GM21786 (cell line): Measurements from ENCODE around the gene SLC43A2.
"Not testable (repeated sequence)": the region's sequence is repeated elsewhere in the genome, so short reads cannot be mapped to it uniquely, and the experiment has no call there.

ENCODE experiments used
- ATAC-seq: cut with Tn5 transposase; IDR thresholded peaks from one replicate; pipeline ENCODE4 v1.9.1; 2021; ENCODE audit not compliant: unreplicated experiment

The SLC43A2 gene

DNA sequence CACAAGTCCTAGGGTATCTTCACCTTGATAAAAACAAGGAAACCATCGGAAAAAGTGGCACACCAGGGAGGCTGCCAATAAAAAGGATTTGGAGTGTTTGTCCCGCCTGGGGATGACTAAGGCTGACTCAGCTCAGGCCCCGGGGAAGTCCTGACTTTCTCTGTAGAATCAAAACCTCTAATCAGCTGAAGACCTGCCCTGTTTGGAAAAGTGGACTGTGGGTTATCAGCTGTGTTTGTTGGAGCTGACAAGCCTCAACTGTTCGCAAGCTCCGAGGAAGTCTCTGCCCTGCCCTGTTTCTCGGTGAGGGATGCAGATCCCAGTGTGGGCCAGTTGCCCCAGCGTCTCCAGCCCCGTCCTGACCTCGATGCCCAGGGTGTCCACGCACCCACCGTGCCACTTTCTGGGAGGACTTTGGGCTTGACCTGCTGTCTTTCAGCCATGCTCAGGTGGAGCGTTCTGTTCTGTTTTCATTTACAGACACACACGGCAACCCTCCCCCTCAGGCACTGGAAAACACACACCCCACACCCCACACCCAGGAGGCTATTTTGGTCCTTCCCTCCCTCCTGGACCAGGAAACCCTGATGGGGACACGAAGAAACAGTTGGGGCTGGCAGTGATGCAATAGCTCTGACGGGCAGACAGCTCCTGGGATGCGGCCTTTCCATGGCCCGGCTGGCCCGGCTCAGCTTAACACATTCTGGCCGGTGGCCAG lies 38.4 kb downstream of the SLC43A2 start:
- ATAC-seq: no peak

DNA sequence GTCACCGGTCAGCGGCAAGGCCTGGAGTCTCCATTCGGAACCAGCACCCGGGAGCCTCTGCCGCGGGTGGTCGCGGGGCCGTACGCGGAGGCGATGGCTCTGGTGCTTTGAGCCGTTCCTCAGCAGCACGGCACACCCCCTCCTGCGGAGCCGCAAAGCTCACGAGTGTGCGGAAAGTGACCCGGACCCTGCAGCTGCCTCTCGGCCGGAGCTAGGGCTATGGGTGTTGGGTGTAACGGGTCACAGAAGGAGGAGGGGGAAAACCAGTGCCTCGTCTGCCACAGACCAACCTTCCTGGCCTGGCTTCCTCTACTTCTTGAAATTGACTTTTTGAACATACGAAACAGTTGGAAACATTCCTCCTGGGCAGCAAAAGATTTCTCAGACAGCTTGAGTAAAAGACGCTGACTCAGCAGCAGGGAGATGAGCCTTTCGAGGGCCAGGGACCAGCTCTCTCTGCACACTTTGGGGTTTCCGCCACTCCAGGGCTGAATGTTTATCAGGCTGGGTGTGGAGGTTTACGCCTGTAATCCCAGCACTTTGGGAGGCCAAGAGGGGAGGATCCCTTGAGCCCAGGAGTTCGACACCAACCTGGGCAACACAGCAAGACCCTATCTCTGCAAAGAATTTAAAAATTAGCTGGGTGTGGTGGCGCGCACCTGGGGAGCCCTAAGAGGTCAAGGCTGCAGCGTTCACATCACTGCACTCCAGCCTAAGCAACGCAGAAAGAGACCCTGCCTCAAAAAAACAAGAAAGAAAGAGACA lies 39.6 kb downstream of the SLC43A2 start:
- ATAC-seq: no peak

DNA sequence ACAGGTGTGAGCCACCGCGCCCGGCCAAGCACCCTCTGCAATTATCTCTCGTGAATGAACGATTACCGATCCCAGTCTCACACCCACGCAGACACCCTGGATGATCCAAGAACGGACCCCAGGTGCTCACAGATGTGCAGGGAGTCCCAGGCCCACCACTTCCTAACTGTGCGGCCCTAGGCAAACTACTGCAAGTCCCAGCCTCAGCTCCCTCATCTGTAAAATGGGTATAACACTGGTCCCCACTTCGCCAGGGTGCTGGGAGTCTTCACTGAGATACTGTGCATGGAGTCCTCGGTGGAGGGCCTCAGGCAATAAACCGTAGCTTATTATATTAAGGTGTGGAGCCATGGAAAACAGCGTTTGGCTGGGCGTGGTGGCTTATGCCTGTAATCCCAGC lies 44.5 kb downstream of the SLC43A2 start:
- no peak for ATAC-seq

GRCh38 chr17:1583556-1583955 lies 45.1 kb downstream of the SLC43A2 start:
- no peak for ATAC-seq

GRCh38 chr17:1582374-1582773 lies 46.3 kb downstream of the SLC43A2 start:
- ATAC-seq: no peak

- ATAC-seq: no peak
Observed at GRCh38 chr17:1580979-1581676, 47.5 kb downstream of the SLC43A2 start.

DNA sequence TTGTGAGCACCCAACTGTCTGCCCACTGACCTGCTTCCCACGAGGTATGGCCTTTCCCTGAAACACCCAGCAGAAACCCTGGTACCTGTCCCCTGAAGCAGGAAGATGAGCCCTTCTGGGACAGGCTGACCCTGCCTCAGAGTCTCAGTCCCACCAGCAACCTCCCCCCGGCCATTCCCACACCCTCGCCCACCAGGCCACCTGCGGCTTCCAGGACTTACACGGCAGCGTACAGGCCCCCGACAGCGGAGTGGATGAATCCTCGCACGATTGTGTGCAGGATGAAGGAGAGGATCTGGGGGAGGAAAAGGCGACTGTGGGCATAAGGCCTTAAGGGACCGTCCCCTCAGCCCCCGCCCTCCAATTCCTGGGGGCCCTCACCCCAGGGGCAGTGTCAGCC lies 50.6 kb downstream of the SLC43A2 start:
- ATAC-seq: no peak

DNA sequence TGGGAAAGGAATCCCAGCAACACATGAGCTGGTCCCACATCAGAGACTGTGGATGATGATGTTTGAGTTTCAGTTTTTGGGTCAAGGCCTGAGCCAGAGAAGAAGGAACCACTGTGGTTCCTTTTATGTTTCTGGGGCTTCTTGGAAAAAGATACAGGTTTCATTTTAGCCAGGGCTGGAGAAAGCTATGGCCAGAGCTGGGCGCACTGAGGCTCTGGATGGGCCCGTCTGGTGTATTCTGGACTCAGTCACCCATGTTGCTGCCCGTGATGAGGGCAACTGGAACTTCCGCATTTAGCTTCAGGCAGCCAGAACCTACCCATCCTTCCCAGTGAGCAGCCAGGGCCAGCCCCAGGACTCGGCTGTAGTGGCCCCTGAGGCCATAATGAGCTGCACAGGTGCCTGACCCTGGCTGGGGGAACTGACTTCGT lies 51.0 kb downstream of the SLC43A2 start:
- no peak for ATAC-seq

DNA sequence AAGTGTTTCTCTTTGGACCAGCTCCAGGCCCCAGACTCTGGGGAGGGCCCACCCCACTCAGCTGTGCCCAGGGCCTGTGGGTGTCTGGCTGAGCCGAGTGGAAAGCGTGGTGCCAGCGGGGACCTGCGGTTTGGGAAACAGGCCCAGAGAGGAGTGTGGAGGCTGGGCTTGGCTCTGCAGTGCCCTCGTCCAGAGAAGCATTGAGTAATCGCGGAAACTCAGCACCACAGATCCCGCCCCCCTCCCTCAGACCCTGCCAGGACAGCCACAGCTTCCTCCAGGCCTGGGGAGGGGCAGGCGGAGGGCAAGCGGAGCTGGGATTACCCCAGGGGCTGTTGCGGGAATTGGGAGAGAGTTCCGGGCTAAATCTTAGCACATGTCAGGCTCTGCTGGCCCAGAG lies 51.5 kb downstream of the SLC43A2 start:
- no peak for ATAC-seq

DNA sequence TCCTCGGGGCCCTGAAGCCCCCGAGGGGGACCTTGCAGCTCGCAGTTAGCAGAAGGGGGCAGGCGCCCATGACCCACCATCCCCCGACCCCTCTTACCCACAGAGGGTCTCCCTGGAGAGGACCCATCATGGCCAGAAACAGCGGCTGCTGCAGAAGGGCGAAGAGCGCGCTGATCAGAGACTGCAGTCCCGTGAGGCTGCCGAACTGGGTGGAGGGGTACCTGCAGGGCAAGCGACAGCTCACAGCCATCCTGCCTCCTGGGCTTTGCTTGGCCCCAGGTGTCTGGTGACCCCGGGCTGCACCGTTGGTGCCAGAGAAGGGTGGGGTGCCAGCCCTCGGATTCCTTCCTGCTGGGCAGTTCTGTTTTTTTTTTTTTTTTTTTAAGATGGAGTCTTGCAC lies 52.1 kb downstream of the SLC43A2 start:
- no peak for ATAC-seq

DNA sequence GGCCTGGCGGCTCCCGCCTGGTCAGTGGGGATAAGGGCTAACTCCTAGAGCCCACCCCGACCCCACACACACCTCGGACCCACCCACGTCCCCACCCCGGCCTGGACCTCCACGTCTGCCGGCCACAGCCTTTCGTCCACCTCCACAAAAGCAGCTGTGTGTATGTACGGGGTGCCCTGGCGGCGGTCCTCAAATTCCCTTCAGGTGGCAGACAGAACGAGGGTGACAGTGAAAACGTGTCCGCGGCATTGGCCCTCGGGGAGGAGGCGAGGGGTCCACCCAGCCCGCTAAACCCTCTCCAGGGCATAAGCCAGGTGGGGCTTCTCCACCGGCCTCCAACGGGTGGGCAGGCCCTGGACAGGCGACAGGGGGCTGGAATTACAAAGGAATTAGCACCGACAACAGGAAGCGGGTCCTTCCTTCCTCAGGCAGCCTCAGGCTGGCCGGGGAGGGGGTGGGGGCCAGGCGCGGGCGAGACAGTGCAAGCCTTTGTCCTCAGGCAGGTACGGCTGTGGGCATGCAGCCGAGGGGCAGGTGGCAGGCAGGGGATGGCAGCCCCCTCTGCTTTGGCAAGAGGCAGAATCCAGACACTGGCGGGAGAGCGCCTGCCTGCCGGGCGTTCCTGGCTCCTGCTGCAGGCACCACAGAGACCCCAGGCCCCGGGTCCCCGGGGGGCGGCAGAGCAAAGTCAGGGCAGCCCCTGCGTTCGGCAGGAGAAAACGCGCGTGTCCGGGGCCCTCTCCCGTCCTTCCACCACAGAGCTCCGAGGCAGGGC lies 53.8 kb downstream of the SLC43A2 start:
- ATAC-seq: no peak

DNA sequence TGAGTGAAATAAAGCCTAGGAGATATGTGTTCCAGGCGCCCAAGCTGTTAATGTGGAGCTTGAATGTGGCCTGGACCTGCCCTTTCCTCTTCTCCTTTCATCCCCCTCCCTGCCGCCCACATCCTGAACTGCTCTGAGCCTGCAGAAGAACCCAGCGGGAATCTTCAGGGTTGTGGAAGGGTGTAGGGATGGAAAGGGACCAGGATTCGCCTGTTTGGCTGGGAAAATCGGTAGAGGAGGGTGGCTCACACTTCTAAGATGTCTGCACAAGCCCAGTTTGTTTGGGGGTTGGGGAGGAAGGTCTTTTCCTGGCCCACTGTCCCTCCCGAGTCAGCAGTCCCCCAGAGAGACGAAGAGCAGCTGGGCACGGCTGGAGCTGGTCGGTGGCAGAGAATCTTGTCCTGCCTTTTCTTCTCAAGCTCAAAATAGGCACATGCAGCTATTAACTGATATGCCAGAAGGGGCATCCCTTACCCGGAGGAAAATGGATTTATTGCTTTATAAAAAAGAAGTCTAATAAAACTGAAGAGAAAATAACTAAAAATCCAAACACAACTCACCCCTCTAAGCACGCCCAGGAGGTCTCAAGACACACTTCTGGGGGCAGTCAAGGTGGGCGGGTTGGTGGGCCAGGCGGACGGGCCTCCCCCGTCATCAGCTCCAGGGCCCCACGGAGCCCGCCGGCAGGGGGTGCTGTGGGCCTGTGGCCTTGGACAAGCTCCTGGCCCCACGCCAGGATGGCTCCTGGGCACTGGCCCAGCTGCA lies 54.5 kb downstream of the SLC43A2 start:
- no peak for ATAC-seq

DNA sequence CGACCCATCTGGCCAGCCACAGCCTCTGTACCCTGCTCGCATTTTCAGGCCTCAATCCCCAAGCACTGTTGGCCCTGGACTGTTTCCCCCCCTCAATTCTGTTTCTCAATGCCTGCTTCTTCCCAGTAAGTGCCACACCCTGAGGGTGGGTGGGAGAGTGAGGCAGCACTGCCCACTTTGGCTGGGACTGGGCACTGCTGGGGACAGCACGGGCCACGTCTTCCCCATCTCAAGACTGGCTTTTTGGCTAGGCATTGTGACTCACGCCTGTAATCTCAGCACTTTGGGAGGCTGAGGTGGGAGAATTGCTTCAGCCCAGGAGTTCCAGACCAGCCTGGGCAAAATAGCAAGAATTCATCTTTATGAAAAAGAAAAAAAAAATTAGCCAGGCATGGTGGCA lies 56.0 kb downstream of the SLC43A2 start:
- not testable (repeated sequence) for ATAC-seq

GRCh38 chr17:1571341-1571704 lies 57.3 kb downstream of the SLC43A2 start:
- ATAC-seq: no peak

GRCh38 chr17:1568950-1569810 lies 59.5 kb downstream of the SLC43A2 start:
- no peak for ATAC-seq

DNA sequence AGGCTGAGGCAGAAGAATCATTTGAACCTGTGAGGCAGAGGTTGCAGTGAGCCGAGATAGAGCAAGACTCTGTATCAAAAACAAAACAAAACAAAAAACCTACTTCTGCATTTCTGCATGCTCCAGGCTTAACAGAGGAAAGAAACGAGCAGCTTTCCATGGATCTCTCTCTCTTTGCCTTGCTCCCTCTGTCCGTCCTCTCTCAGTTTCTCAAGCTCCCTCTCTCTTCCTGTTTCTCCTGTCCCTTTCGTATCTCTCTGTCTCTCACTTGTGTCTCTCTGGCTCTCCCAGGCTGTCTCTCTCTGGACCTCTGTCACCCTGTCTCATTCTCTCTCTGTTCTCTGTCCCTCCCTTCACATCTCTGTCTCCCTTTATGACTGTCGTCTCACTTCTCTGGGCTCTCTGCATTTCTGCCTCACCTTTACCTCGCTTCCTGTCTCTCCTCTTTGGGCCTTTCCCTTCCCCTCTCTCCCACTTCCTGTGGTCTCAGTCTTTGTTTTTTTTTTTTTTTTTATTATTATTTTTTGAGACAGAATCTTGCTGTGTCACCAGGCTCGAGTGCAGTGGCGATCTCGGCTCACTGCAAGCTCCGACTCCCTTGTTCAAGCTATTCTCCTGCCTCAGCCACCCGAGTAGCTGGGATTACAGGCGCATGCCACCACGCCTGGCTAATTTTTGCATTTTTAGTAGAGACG lies 62.0 kb downstream of the SLC43A2 start:
- ATAC-seq: no peak

- no peak for ATAC-seq
Observed at GRCh38 chr17:1565877-1566276, 62.8 kb downstream of the SLC43A2 start.

DNA sequence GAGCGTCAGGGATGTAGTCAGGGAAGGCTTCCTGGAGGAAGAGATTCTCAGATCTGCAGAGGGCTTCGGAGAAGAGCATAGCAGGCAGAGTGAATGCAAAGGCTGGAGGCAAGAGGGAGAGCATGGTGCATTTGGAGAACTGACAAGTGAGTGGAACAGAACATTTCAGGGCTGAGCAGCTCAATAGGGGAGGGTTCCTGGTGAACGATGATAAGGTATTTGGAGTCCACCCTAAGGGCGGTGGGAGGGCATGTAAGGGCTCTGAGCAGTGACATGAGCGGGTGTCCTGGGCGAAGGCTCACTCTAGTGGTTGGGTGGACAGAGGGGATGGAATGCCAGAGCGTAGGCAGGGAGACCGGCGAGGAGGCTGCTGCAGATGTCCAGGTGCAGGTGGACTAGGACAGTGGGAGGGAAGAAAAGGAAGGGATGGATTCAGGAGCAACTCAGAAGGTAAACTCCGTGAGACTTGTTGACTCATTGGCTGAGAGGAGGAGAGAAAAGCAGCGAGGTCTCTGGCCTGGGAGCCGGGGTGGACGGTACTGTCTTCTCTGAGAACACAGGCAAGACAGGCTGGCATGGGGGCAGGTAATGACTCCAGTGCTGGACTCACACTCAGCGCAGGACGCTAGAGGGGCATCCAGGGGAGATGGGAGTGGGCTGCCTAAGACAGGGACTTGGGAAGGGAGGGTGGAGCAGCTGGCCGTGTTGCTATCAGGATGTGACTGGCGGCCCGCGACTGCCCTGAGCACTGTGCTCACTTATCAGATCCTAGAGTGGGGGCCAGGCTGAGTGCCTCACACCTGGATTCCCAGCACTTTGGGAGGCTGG lies 64.6 kb downstream of the SLC43A2 start:
- no peak for ATAC-seq
